Hepatocyte (in vitro differentiated cells): ENCODE results near the gene CCDC187. TPM values are rescaled to one million over a fixed set of nuclear protein-coding genes. Genes with fewer than 3 reads are reported as not detected.

Source experiments
- DNase-seq: peaks from one replicate; pipeline ENCODE4 v3.0.0-alpha.2; 2016; ENCODE audit warnings: low spot score
- H2AFZ ChIP-seq: fragments of 200-600 bp; sonication (generic); 2 replicates; pipeline ENCODE4 v1.6.0; 2016; ENCODE audit warnings: antibody characterized with exemption, mild to moderate bottlenecking
- H3K27ac ChIP-seq: fragments of 200-600 bp; sonication (generic); 2 replicates; pipeline ENCODE4 v1.5.1; 2016; ENCODE audit warnings: mild to moderate bottlenecking
- H3K27me3 ChIP-seq: fragments of 200-600 bp; sonication (generic); 2 replicates; pipeline ENCODE4 v1.6.1; 2016
- H3K36me3 ChIP-seq: fragments of 200-600 bp; sonication (generic); replicated peaks from 2 replicates; pipeline ENCODE4 v1.5.1; 2016; ENCODE audit warnings: low read depth; ENCODE audit not compliant: insufficient read depth
- H3K4me1 ChIP-seq: fragments of 200-600 bp; sonication (generic); 2 replicates; pipeline ENCODE4 v1.5.1; 2016; ENCODE audit warnings: mild to moderate bottlenecking, moderate library complexity; ENCODE audit not compliant: insufficient read depth
- H3K4me2 ChIP-seq: fragments of 200-600 bp; sonication (generic); 2 replicates; pipeline ENCODE4 v1.6.0; 2016
- H3K4me3 ChIP-seq: fragments of 200-600 bp; sonication (generic); 2 replicates; pipeline ENCODE4 v1.5.1; 2016; ENCODE audit warnings: mild to moderate bottlenecking
- H3K79me2 ChIP-seq: fragments of 200-600 bp; sonication (generic); 2 replicates; pipeline ENCODE4 v1.6.0; 2017; ENCODE audit warnings: mild to moderate bottlenecking
- H3K9me2 ChIP-seq: fragments of 200-600 bp; sonication (generic); replicated peaks from 2 replicates; pipeline ENCODE4 v1.6.0; 2017; ENCODE audit warnings: mild to moderate bottlenecking; ENCODE audit not compliant: insufficient read depth
- H3K9me3 ChIP-seq: fragments of 200-600 bp; sonication (generic); 2 replicates; pipeline ENCODE4 v1.5.1; 2016; ENCODE audit warnings: low read depth, mild to moderate bottlenecking
- H4K20me1 ChIP-seq: fragments of 200-600 bp; sonication (generic); 2 replicates; pipeline ENCODE4 v1.6.0; 2016; ENCODE audit warnings: mild to moderate bottlenecking; ENCODE audit not compliant: insufficient read depth, poor library complexity, severe bottlenecking
- CTCF ChIP-seq: fragments of 200-600 bp; sonication (generic); IDR thresholded peaks from 2 replicates; pipeline ENCODE4 v1.5.1; 2016; ENCODE audit warnings: antibody characterized with exemption, mild to moderate bottlenecking; ENCODE audit not compliant: poor library complexity
- EZH2 ChIP-seq: fragments of 200-600 bp; sonication (generic); IDR thresholded peaks from 2 replicates; pipeline ENCODE4 v1.6.1; 2016; ENCODE audit warnings: antibody characterized with exemption, mild to moderate bottlenecking, borderline replicate concordance
- EZH2phosphoT487 ChIP-seq: fragments of 200-600 bp; sonication (generic); IDR thresholded peaks from one replicate; pipeline ENCODE4 v1.6.1; 2018; ENCODE audit warnings: antibody characterized with exemption, mild to moderate bottlenecking, low read depth, moderate library complexity; ENCODE audit not compliant: unreplicated experiment, severe bottlenecking
- WGBS: methylation state at CpG from one replicate; pipeline ENCODE4 v1.1.6; 2016; ENCODE audit warnings: low lambda C conversion rate; ENCODE audit errors: missing lambda C conversion rate; 5-methylcytosine and 5-hydroxymethylcytosine counted together
- polyA plus RNA-seq: library from polyadenylated mRNA; unstranded; fragments of >200 nt; fragmentation: Nextera tagmentation; extraction: Ambion mirVana; gene quantifications from 2 replicates; pipeline ENCODE4 v1.2.1, GENCODE V29; 2016
- total RNA-seq: library from RNA; depleted of rRNA; stranded (reverse); fragments of >200 nt; gene quantifications from 2 replicates; pipeline ENCODE4 v1.2.3, GENCODE V29; 2014

Gene CCDC187
- total and polyA plus RNA-seq, 2 experiments from 2014 or later = 0.60 to 0.75 TPM

GRCh38 chr9:136258786-136259516 lies 44.9 kb downstream of the CCDC187 start:
- H3K4me2 ChIP-seq = no peak overlapping the region
- no peaks in the 10 kb centered on the region for H3K27me3 ChIP-seq
- 91% methylated on average over 22 of the region's 22 CpGs for WGBS
- H3K36me3 ChIP-seq = no peaks in the 10 kb centered on the region
- no peaks in the 10 kb centered on the region for H3K9me2 ChIP-seq
- H3K4me3 ChIP-seq = no peak overlapping the region
- H3K27ac ChIP-seq = no peak overlapping the region
- H3K9me3 ChIP-seq = no peaks in the 10 kb centered on the region
- H4K20me1 ChIP-seq = no peaks in the 10 kb centered on the region
- no peaks in the 10 kb centered on the region for H3K79me2 ChIP-seq
- H2AFZ ChIP-seq = no peak overlapping the region
- no peaks in the 10 kb centered on the region for H3K4me1 ChIP-seq
- TF ChIP-seq CTCF (no peak), EZH2phosphoT487 (no peak), EZH2 (no peak)
- no peak for DNase-seq

- Histone ChIP-seq H3K79me2 (no peaks in the 10 kb centered on the region), H3K4me2 (no peak overlapping the region), H4K20me1 (no peaks in the 10 kb centered on the region), H3K4me1 (no peaks in the 10 kb centered on the region), H3K27me3 (no peaks in the 10 kb centered on the region), H3K4me3 (no peak overlapping the region), H3K9me3 (no peaks in the 10 kb centered on the region), H3K27ac (no peak overlapping the region), H2AFZ (no peak overlapping the region), H3K36me3 (no peaks in the 10 kb centered on the region), H3K9me2 (no peaks in the 10 kb centered on the region)
- 90% methylated on average over 13 of the region's 13 CpGs for WGBS
- TF ChIP-seq EZH2phosphoT487 (no peak), EZH2 (no peak), CTCF (no peak)
- no peak for DNase-seq
Observed at GRCh38 chr9:136258299-136258625, 45.6 kb downstream of the CCDC187 start.

GRCh38 chr9:136257381-136258298 lies 46.3 kb downstream of the CCDC187 start:
- Histone ChIP-seq H3K4me1 (no peaks in the 10 kb centered on the region), H3K79me2 (no peaks in the 10 kb centered on the region), H3K4me3 (no peak overlapping the region), H3K9me2 (no peaks in the 10 kb centered on the region), H4K20me1 (no peaks in the 10 kb centered on the region), H3K36me3 (no peaks in the 10 kb centered on the region), H2AFZ (no peak overlapping the region), H3K4me2 (no peak overlapping the region), H3K9me3 (no peaks in the 10 kb centered on the region), H3K27me3 (no peaks in the 10 kb centered on the region), H3K27ac (no peak overlapping the region)
- TF ChIP-seq EZH2phosphoT487 = no peak
- TF ChIP-seq EZH2 = no peak
- no peak for TF ChIP-seq CTCF
- WGBS = 95% methylated on average over 38 of the region's 39 CpGs
- no peak for DNase-seq
